ENCODE results near the gene NAA35. TPM values are rescaled to one million over a fixed set of nuclear protein-coding genes. Genes with fewer than 3 reads are reported as not detected.
"Not testable (repeated sequence)": the region's sequence is repeated elsewhere in the genome, so short reads cannot be mapped to it uniquely, and the experiment has no call there.

Gene NAA35
- total RNA-seq, 4 donors from 2014 or later: 16.8 to 50.3 (median 24.8) TPM

- Histone ChIP-seq H3K27ac (no peak overlapping the region), H3K4me3 (no peak overlapping the region), H3K36me3 (peaks cover 0 to 51% (median 0%) of the 10 kb centered on the region in 3 donors), H3K4me1 (peaks cover 0 to 8% (median 0%) of the 10 kb centered on the region in 4 donors), H3K27me3 (no peaks in the 10 kb centered on the region), H3K9me3 (no peaks in the 10 kb centered on the region)
- no peak for TF ChIP-seq CTCF (IDR thresholded peaks at IDR 0.05)
- no peak for DNase-seq
Observed at GRCh38 chr9:85964526-85964925, 23.6 kb downstream of the NAA35 start.

GRCh38 chr9:85964949-85965348, 24.0 kb downstream of the NAA35 start:
- DNase-seq: no peak
- Histone ChIP-seq H3K36me3 (peaks cover 0 to 55% (median 0%) of the 10 kb centered on the region in 3 donors), H3K9me3 (no peaks in the 10 kb centered on the region), H3K4me3 (no peak overlapping the region), H3K27me3 (no peaks in the 10 kb centered on the region), H3K4me1 (peaks cover 0 to 8% (median 0%) of the 10 kb centered on the region in 4 donors), H3K27ac (no peak overlapping the region)
- no peak for TF ChIP-seq POLR2A (IDR thresholded peaks at IDR 0.05)
- no peak for TF ChIP-seq CTCF (IDR thresholded peaks at IDR 0.05)

- H3K27me3 ChIP-seq: no peaks in the 10 kb centered on the region
- H3K4me3 ChIP-seq: no peak overlapping the region
- H3K9me3 ChIP-seq: no peaks in the 10 kb centered on the region
- H3K4me1 ChIP-seq: no peaks in the 10 kb centered on the region
- no peak overlapping the region for H3K27ac ChIP-seq
- H3K36me3 ChIP-seq: peaks cover 0 to 42% (median 0%) of the 10 kb centered on the region in 3 donors
- no peak for TF ChIP-seq CTCF (IDR thresholded peaks at IDR 0.05)
- TF ChIP-seq POLR2A (IDR thresholded peaks at IDR 0.05): no peak
- no peak for DNase-seq
Observed at GRCh38 chr9:85969727-85970126, 28.8 kb downstream of the NAA35 start.

GRCh38 chr9:85971731-85972130, 30.8 kb downstream of the NAA35 start:
- no peak overlapping the region for H3K27ac ChIP-seq
- TF ChIP-seq CTCF (IDR thresholded peaks at IDR 0.05) (no peak), POLR2A (IDR thresholded peaks at IDR 0.05) (no peak)
- no peak overlapping the region for H3K4me3 ChIP-seq
- peaks cover 0 to 38% (median 0%) of the 10 kb centered on the region in 3 donors for H3K36me3 ChIP-seq
- H3K4me1 ChIP-seq: no peaks in the 10 kb centered on the region
- no peaks in the 10 kb centered on the region for H3K9me3 ChIP-seq
- no peak for DNase-seq
- no peaks in the 10 kb centered on the region for H3K27me3 ChIP-seq

- peaks cover 0 to 46% (median 0%) of the 10 kb centered on the region in 3 donors for H3K36me3 ChIP-seq
- no peak overlapping the region for H3K4me3 ChIP-seq
- H3K27me3 ChIP-seq: no peaks in the 10 kb centered on the region
- DNase-seq: no peak
- no peaks in the 10 kb centered on the region for H3K4me1 ChIP-seq
- TF ChIP-seq POLR2A (IDR thresholded peaks at IDR 0.05) (no peak), CTCF (IDR thresholded peaks at IDR 0.05) (no peak)
- no peak overlapping the region for H3K27ac ChIP-seq
- no peaks in the 10 kb centered on the region for H3K9me3 ChIP-seq
Observed at GRCh38 chr9:85973238-85973637, 32.3 kb downstream of the NAA35 start.

- peaks cover 0 to 50% (median 0%) of the 10 kb centered on the region in 3 donors for H3K36me3 ChIP-seq
- H3K4me1 ChIP-seq, H3K27me3 ChIP-seq, H3K27ac ChIP-seq, H3K4me3 ChIP-seq, H3K9me3 ChIP-seq, DNase-seq: not testable (repeated sequence)
Observed at GRCh38 chr9:85974055-85974547, 33.2 kb downstream of the NAA35 start.

All from Peyer's patch (tissue), 4 donors.